HG03103 (cell line): Measurements from ENCODE around the gene NOX5.

Source experiments
- ATAC-seq: cut with Tn5 transposase; IDR thresholded peaks from one replicate; pipeline ENCODE4 v1.9.1; 2021; ENCODE audit warnings: low read depth; ENCODE audit not compliant: unreplicated experiment

Gene NOX5

GRCh38 chr15:69095274-69095673 lies 80.8 kb downstream of the NOX5 start:
- ATAC-seq: no peak

- no peak for ATAC-seq
Measured at GRCh38 chr15:69096196-69096595, 81.7 kb downstream of the NOX5 start.

- ATAC-seq: no peak
Measured at GRCh38 chr15:69096626-69097025, 82.1 kb downstream of the NOX5 start.

GRCh38 chr15:69098771-69099170 lies 84.3 kb downstream of the NOX5 start:
- no peak for ATAC-seq

- ATAC-seq: no peak
Measured at GRCh38 chr15:69099941-69100340, 85.4 kb downstream of the NOX5 start.

- ATAC-seq: no peak
Measured at GRCh38 chr15:69100821-69101220, 86.3 kb downstream of the NOX5 start.

GRCh38 chr15:69104050-69104750 lies 89.7 kb downstream of the NOX5 start:
- no peak for ATAC-seq

GRCh38 chr15:69105451-69105985 lies 91.0 kb downstream of the NOX5 start:
- no peak for ATAC-seq

GRCh38 chr15:69107025-69107620 lies 92.6 kb downstream of the NOX5 start:
- no peak for ATAC-seq
